HepG2 (cell line): ENCODE data around the gene TEX19. TPM values are rescaled to one million over a fixed set of nuclear protein-coding genes. Genes with fewer than 3 reads are reported as not detected.

Source experiments
- CAMTA2 ChIP-seq: sonication (generic); formaldehyde crosslinking; IDR thresholded peaks from 2 replicates; pipeline ENCODE4 v1.4.0; 2020; ENCODE audit warnings: mild to moderate bottlenecking, missing genetic modification reagents, borderline replicate concordance
- CREBL2 ChIP-seq: sonication (generic); formaldehyde crosslinking; IDR thresholded peaks from 2 replicates; pipeline ENCODE4 v1.8.1; 2023; ENCODE audit warnings: missing genetic modification reagents, mild to moderate bottlenecking, borderline replicate concordance
- DPF2 ChIP-seq: sonication (generic); formaldehyde crosslinking; IDR thresholded peaks from 2 replicates; pipeline ENCODE4 v1.4.0; 2020; ENCODE audit warnings: mild to moderate bottlenecking, low read depth, missing genetic modification reagents, borderline replicate concordance
- MED1 ChIP-seq: sonication (generic); formaldehyde crosslinking; IDR thresholded peaks from 2 replicates; pipeline ENCODE4 v1.4.0; 2020; ENCODE audit warnings: missing genetic modification reagents
- MNT ChIP-seq: fragments of 450-650 bp; IDR thresholded peaks from 2 replicates; pipeline ENCODE4 v1.6.1; 2016
- NFE2 ChIP-seq: sonication (generic); formaldehyde crosslinking; IDR thresholded peaks from 2 replicates; pipeline ENCODE4 v1.4.0; 2020; ENCODE audit warnings: missing genetic modification reagents
- RBFOX2 ChIP-seq: fragments of 200-400 bp; formaldehyde crosslinking; IDR thresholded peaks from 2 replicates; pipeline ENCODE4 v1.6.1; 2017; ENCODE audit warnings: low read depth, mild to moderate bottlenecking, low read length
- RBM22 ChIP-seq: fragments of 200-400 bp; formaldehyde crosslinking; optimal IDR thresholded peaks from 2 replicates; pipeline ENCODE3; 2017; ENCODE audit warnings: mild to moderate bottlenecking, low read length, moderate library complexity
- ZBTB42 ChIP-seq: sonication (generic); formaldehyde crosslinking; IDR thresholded peaks from 2 replicates; pipeline ENCODE4 v1.5.0; 2020; ENCODE audit warnings: mild to moderate bottlenecking, missing genetic modification reagents
- ZNF432 ChIP-seq: sonication (generic); formaldehyde crosslinking; IDR thresholded peaks from 2 replicates; pipeline ENCODE4 v1.5.0; 2020; ENCODE audit warnings: missing genetic modification reagents, mild to moderate bottlenecking, borderline replicate concordance
- ZNF549 ChIP-seq: sonication (generic); formaldehyde crosslinking; IDR thresholded peaks from 2 replicates; pipeline ENCODE4 v1.5.0; 2020; ENCODE audit warnings: missing genetic modification reagents
- ZNF567 ChIP-seq: sonication (generic); formaldehyde crosslinking; IDR thresholded peaks from 2 replicates; pipeline ENCODE4 v1.8.1; 2023; ENCODE audit warnings: mild to moderate bottlenecking, missing genetic modification reagents, borderline replicate concordance
- ZNF841 ChIP-seq: sonication (generic); formaldehyde crosslinking; IDR thresholded peaks from 2 replicates; pipeline ENCODE4 v1.8.1; 2023; ENCODE audit warnings: missing genetic modification reagents, borderline replicate concordance
- polyA plus RNA-seq, 8 experiments: library from polyadenylated mRNA; depleted of rRNA in 3 of 8; stranded (reverse) in 7 of 8; unstranded in 1 of 8; fragments of >200 nt; fragmentation: Illumina TruSeq in 4 of 8; extraction: Trizol in 4 of 8; gene quantifications; 2 replicates each; pipeline versions ENCODE4 v1.2.1 to v1.2.3, GENCODE V29; 2011 to 2016; ENCODE audit warnings: low read depth in 4 of 8, missing spikeins in 1 of 8, mixed read lengths in 1 of 8; ENCODE audit not compliant: insufficient read depth in 1 of 8
- total RNA-seq, 5 experiments: library from RNA; depleted of rRNA; stranded (reverse); fragments of >200 nt; fragmentation: Illumina TruSeq; extraction: Trizol; gene quantifications; 2 replicates each; pipeline ENCODE4 v1.2.3, GENCODE V29; 2016; ENCODE audit warnings: low read depth in 1 of 5
- TF ChIP-seq, protein P1 (sequence below): IDR thresholded peaks from 2 replicates; pipeline ENCODE4 v1.6.1; 2016; ENCODE audit warnings: low read depth, missing genetic modification reagents, missing compliant biosample characterization
- TF ChIP-seq, protein P2 (sequence below): sonication (generic); formaldehyde crosslinking; IDR thresholded peaks from 2 replicates; pipeline ENCODE4 v1.4.0; 2020; ENCODE audit warnings: mild to moderate bottlenecking, missing genetic modification reagents
- TF ChIP-seq, protein P3 (sequence below): sonication (generic); formaldehyde crosslinking; IDR thresholded peaks from 2 replicates; pipeline ENCODE4; 2020; ENCODE audit warnings: missing genetic modification reagents, mild to moderate bottlenecking, borderline replicate concordance

Gene TEX19
- total and polyA plus RNA-seq, 2 of the 13 experiments (the other 11 are each of a cell fraction or from before 2014, with no cell fraction given), result 1.3 to 6.0 TPM

DNA sequence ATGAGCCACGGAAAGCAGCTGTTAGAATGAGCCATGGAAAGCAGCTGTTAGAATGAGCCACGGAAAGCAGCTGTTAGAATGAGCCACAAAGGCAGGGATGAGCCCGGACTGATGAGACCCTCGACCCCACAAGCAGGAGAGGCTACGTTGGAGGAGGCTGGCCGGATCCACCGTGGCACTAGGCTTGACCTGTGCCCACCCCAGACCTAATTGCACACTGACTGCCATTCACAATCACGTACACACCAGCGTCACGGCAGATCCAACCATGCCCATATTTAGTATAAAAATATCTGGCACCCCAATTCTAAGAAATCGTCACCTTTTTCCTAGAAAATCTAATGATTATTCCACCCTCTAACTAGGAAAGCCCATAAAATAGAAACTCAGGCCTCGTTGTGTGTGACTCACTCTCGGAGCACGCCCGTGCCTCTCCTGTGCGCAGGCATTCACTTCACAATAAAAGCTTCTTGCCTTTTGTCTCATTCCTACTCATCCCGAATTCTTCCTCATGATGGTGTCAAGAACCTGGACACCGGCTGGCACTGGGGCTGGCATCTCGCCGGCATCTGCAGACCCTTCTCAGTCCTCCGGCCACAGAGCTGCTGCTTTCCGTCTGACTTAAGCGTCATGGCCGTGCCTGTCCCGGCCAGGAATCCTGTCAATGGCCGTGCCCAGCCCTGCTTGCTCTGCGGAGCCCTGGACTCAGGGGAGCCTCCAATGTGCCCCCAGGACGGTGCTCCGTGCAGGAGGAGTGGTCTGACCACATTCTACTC, 20.0 kb upstream of the TEX19 start (continued):
- TF ChIP-seq, protein P1, sequence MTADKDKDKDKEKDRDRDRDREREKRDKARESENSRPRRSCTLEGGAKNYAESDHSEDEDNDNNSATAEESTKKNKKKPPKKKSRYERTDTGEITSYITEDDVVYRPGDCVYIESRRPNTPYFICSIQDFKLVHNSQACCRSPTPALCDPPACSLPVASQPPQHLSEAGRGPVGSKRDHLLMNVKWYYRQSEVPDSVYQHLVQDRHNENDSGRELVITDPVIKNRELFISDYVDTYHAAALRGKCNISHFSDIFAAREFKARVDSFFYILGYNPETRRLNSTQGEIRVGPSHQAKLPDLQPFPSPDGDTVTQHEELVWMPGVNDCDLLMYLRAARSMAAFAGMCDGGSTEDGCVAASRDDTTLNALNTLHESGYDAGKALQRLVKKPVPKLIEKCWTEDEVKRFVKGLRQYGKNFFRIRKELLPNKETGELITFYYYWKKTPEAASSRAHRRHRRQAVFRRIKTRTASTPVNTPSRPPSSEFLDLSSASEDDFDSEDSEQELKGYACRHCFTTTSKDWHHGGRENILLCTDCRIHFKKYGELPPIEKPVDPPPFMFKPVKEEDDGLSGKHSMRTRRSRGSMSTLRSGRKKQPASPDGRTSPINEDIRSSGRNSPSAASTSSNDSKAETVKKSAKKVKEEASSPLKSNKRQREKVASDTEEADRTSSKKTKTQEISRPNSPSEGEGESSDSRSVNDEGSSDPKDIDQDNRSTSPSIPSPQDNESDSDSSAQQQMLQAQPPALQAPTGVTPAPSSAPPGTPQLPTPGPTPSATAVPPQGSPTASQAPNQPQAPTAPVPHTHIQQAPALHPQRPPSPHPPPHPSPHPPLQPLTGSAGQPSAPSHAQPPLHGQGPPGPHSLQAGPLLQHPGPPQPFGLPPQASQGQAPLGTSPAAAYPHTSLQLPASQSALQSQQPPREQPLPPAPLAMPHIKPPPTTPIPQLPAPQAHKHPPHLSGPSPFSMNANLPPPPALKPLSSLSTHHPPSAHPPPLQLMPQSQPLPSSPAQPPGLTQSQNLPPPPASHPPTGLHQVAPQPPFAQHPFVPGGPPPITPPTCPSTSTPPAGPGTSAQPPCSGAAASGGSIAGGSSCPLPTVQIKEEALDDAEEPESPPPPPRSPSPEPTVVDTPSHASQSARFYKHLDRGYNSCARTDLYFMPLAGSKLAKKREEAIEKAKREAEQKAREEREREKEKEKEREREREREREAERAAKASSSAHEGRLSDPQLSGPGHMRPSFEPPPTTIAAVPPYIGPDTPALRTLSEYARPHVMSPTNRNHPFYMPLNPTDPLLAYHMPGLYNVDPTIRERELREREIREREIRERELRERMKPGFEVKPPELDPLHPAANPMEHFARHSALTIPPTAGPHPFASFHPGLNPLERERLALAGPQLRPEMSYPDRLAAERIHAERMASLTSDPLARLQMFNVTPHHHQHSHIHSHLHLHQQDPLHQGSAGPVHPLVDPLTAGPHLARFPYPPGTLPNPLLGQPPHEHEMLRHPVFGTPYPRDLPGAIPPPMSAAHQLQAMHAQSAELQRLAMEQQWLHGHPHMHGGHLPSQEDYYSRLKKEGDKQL, result no peak
- TF ChIP-seq CREBL2 (CRISPR knock-in tag), result no peak
- TF ChIP-seq RBFOX2, result peak; percentile 68
- no peak for TF ChIP-seq RBM22
- TF ChIP-seq ZNF841 (CRISPR knock-in tag), result no peak
- TF ChIP-seq, protein P2, sequence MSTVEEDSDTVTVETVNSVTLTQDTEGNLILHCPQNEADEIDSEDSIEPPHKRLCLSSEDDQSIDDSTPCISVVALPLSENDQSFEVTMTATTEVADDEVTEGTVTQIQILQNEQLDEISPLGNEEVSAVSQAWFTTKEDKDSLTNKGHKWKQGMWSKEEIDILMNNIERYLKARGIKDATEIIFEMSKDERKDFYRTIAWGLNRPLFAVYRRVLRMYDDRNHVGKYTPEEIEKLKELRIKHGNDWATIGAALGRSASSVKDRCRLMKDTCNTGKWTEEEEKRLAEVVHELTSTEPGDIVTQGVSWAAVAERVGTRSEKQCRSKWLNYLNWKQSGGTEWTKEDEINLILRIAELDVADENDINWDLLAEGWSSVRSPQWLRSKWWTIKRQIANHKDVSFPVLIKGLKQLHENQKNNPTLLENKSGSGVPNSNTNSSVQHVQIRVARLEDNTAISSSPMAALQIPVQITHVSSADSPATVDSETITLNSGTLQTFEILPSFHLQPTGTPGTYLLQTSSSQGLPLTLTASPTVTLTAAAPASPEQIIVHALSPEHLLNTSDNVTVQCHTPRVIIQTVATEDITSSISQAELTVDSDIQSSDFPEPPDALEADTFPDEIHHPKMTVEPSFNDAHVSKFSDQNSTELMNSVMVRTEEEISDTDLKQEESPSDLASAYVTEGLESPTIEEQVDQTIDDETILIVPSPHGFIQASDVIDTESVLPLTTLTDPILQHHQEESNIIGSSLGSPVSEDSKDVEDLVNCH (CRISPR knock-in tag), result no peak
- no peak for TF ChIP-seq ZBTB42 (CRISPR knock-in tag)
- TF ChIP-seq NFE2 (CRISPR knock-in tag), result no peak
- TF ChIP-seq ZNF549 (CRISPR knock-in tag), result no peak
- no peak for TF ChIP-seq ZNF567
- TF ChIP-seq DPF2, result no peak
- no peak for TF ChIP-seq ZNF432 (CRISPR knock-in tag)
- no peak for TF ChIP-seq MNT
- no peak for TF ChIP-seq CAMTA2 (CRISPR knock-in tag)
- peak; percentile 64 for TF ChIP-seq MED1 (CRISPR knock-in tag)
- TF ChIP-seq, protein P3, sequence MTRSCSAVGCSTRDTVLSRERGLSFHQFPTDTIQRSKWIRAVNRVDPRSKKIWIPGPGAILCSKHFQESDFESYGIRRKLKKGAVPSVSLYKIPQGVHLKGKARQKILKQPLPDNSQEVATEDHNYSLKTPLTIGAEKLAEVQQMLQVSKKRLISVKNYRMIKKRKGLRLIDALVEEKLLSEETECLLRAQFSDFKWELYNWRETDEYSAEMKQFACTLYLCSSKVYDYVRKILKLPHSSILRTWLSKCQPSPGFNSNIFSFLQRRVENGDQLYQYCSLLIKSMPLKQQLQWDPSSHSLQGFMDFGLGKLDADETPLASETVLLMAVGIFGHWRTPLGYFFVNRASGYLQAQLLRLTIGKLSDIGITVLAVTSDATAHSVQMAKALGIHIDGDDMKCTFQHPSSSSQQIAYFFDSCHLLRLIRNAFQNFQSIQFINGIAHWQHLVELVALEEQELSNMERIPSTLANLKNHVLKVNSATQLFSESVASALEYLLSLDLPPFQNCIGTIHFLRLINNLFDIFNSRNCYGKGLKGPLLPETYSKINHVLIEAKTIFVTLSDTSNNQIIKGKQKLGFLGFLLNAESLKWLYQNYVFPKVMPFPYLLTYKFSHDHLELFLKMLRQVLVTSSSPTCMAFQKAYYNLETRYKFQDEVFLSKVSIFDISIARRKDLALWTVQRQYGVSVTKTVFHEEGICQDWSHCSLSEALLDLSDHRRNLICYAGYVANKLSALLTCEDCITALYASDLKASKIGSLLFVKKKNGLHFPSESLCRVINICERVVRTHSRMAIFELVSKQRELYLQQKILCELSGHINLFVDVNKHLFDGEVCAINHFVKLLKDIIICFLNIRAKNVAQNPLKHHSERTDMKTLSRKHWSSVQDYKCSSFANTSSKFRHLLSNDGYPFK (CRISPR knock-in tag), result peak; percentile 60; the same call in 1 of the 2 replicates
